Measurements from ENCODE around the gene EFCAB14. TPM values are rescaled to one million over a fixed set of nuclear protein-coding genes. Genes with fewer than 3 reads are reported as not detected.
"Not testable (repeated sequence)": the region's sequence is repeated elsewhere in the genome, so short reads cannot be mapped to it uniquely, and the experiment has no call there.

The EFCAB14 gene
- total RNA-seq, 1 donor from 2014 or later, result 64.6 TPM

DNA sequence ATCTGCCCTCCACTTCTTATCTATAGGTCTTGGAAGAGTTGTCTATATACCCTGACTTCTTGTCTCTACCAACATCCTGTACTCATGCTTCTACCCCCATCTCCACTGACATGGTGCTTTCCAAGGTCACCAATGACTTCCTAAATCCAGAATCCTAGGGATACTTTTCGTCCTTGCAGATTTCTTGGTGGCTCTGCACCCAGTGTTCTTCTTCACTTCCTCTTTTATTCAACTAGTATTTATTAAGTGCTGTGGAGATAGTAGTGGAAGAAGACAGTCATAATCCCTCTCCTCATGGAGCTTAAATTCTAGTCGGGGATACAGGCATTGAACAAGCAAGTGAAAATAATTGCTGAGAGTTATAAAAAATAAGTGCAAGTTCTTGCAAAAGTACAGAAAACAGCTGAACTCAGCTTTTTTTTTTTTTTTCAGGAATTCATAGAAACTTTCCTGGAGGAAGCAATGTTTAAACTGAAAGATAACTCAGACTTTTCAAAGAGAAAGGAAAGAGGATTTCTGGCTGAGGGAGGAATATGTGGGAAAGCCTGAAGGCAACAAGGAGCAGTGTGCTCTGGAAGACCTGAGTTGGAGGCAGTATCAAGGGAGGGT is 41.7 kb upstream of the EFCAB14 start:
- peaks cover 21% of the 10 kb centered on the region for H3K4me1 Mint-ChIP-seq (ENCODE audit: unreplicated experiment)
- no peak overlapping the region for H3K4me3 Mint-ChIP-seq
- H3K27ac Mint-ChIP-seq, result no peak overlapping the region
- DNase-seq (ENCODE audit: extremely low spot score, unreplicated experiment), result no peak
- peaks cover 6% of the 10 kb centered on the region for H3K9me3 Mint-ChIP-seq
- TF ChIP-seq, protein P1, sequence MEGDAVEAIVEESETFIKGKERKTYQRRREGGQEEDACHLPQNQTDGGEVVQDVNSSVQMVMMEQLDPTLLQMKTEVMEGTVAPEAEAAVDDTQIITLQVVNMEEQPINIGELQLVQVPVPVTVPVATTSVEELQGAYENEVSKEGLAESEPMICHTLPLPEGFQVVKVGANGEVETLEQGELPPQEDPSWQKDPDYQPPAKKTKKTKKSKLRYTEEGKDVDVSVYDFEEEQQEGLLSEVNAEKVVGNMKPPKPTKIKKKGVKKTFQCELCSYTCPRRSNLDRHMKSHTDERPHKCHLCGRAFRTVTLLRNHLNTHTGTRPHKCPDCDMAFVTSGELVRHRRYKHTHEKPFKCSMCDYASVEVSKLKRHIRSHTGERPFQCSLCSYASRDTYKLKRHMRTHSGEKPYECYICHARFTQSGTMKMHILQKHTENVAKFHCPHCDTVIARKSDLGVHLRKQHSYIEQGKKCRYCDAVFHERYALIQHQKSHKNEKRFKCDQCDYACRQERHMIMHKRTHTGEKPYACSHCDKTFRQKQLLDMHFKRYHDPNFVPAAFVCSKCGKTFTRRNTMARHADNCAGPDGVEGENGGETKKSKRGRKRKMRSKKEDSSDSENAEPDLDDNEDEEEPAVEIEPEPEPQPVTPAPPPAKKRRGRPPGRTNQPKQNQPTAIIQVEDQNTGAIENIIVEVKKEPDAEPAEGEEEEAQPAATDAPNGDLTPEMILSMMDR (conservative IDR thresholded peaks at IDR 0.05), result no peak
- no peaks in the 10 kb centered on the region for H3K27me3 Mint-ChIP-seq
- H3K36me3 Mint-ChIP-seq, result no peaks in the 10 kb centered on the region

DNA sequence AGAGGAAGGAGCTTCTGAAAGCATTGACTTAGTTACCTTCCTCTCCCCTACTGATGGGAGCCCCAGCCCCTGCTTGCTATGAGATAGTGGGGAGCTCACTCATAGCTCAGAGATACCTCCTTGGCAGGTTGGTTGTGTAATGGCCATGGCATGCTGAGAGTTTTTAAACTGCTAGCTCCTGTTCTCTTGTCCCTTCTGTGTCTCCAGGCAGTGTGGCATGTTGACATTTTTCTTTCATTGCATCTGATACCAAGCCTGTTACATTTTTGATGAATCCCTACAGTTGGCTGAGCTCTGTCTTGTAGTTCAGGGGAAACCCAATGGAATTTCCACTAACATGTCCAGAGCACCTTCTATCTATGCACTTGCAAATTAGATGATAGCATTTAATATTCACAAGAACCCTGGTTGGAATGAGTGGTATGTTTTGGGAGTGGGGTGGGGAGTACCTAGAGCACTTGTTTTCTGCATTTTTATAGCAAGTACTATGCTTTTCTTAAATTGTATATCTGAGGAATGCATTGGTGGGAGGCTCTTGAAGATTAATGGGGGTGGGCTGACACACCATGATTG is 39.1 kb upstream of the EFCAB14 start:
- TF ChIP-seq, protein P1 (conservative IDR thresholded peaks at IDR 0.05), result no peak
- DNase-seq (ENCODE audit: extremely low spot score, unreplicated experiment), result no peak
- Mint-ChIP-seq H3K4me3 (peak overlapping the region; percentile 79), H3K36me3 (no peaks in the 10 kb centered on the region), H3K9me3 (peaks cover 11% of the 10 kb centered on the region), H3K4me1 (ENCODE audit: unreplicated experiment) (peaks cover 35% of the 10 kb centered on the region), H3K27ac (peak overlapping the region; percentile 93), H3K27me3 (no peaks in the 10 kb centered on the region)

DNA sequence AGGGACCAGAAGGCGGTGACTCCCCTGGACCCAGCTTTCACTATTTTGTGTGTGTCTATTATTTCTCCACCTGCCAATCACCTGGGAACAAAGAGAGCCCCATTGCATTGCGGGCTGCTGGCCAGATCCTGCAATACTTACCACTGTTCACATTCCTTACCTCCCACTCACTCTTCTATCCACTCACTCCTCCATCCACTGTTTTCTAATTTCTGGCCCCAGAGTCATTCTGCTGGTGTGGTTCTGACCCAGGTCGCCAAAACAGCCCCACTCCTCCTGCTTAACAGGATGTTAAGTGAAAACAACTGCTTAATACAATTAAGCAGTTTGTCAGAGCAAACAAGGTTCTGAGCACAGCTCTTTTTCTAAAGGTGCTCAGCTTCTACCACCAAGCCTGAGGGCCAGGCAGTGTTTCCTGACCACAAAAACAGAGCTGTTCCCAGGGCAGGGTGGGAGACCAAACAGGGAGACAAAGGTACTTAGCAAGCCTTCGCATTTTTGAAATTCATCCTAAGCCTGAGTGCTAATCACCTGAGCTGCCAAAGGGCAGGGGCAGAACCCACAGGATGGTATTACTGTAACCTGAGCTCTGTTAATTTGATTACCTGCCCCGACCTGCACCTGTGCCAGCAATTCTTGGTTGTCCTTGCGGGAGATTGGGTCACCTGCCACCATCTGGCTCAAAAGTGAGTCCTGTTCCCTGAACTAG is 38.5 kb upstream of the EFCAB14 start:
- TF ChIP-seq, protein P1 (conservative IDR thresholded peaks at IDR 0.05), result no peak
- Mint-ChIP-seq H3K4me1 (ENCODE audit: unreplicated experiment) (peaks cover 35% of the 10 kb centered on the region), H3K36me3 (no peaks in the 10 kb centered on the region), H3K27me3 (no peaks in the 10 kb centered on the region), H3K4me3 (peak overlapping the region; percentile 79), H3K9me3 (peaks cover 11% of the 10 kb centered on the region), H3K27ac (peak overlapping the region; percentile 93)
- no peak for DNase-seq (ENCODE audit: extremely low spot score, unreplicated experiment)

DNA sequence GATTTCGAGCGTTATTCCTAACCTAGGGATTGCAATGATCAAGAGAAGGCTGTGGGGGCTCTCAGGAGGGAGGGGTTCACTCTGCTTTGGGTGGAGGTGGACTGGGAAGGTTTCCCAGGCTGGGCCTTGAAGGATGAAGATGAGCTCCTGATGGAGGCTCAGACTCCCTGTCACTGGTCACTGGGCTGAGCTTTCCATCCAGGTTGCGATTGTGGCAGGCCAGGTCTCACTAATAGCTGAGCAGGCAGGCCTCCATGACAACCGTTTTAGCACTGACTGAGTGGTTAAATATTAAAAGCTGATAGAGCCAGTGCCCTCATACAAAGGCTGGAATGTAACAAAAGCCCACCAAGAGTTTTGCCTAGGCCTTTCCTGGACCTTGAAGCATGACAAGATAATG is 36.2 kb upstream of the EFCAB14 start:
- Mint-ChIP-seq H3K4me1 (ENCODE audit: unreplicated experiment) (peaks cover 30% of the 10 kb centered on the region), H3K4me3 (peak overlapping the region; percentile 2), H3K27ac (peak overlapping the region; percentile 93), H3K27me3 (no peaks in the 10 kb centered on the region), H3K36me3 (no peaks in the 10 kb centered on the region), H3K9me3 (peaks cover 11% of the 10 kb centered on the region)
- DNase-seq (ENCODE audit: extremely low spot score, unreplicated experiment), result no peak
- TF ChIP-seq, protein P1 (conservative IDR thresholded peaks at IDR 0.05), result no peak

- Mint-ChIP-seq H3K9me3 (peaks cover 11% of the 10 kb centered on the region), H3K4me1 (ENCODE audit: unreplicated experiment) (peaks cover 30% of the 10 kb centered on the region), H3K4me3 (peak overlapping the region; percentile 2), H3K27ac (peak overlapping the region; percentile 93)
- H3K27me3 Mint-ChIP-seq; H3K36me3 Mint-ChIP-seq; DNase-seq (ENCODE audit: extremely low spot score, unreplicated experiment): not testable (repeated sequence)
Measured at GRCh38 chr1:46754707-46755106, 35.8 kb upstream of the EFCAB14 start.

DNA sequence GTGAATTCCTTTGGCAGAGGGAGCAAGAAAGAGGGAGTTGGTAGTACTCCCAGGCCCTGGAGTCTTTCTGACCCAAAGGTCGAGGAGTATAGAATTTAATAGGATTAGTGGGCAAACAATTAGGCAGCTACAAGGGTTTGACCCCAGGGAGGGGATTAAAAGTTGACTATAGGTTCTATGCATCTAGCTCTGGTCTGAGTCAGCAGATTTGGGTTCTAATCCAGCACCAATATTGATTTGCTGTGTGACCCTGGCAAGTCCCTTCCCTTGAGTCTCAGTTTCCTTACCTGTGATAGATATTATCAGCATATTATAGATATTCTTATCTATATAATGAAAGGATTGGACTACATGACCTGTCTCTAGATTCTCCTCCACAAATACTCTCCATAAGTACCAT is 35.1 kb upstream of the EFCAB14 start:
- H3K27me3 Mint-ChIP-seq, result no peaks in the 10 kb centered on the region
- TF ChIP-seq, protein P1 (conservative IDR thresholded peaks at IDR 0.05), result no peak
- H3K4me3 Mint-ChIP-seq, result no peak overlapping the region
- H3K36me3 Mint-ChIP-seq, result no peaks in the 10 kb centered on the region
- DNase-seq (ENCODE audit: extremely low spot score, unreplicated experiment), result no peak
- peak overlapping the region; percentile 93 for H3K27ac Mint-ChIP-seq
- H3K4me1 Mint-ChIP-seq (ENCODE audit: unreplicated experiment), result peaks cover 30% of the 10 kb centered on the region
- H3K9me3 Mint-ChIP-seq, result peaks cover 11% of the 10 kb centered on the region

All from type B pancreatic cell (in vitro differentiated cells).